SK-N-SH treated with all-trans-retinoic acid at 6 μM for 48 hours (cell line): ENCODE measurements around the gene SEMA3G.

ENCODE experiments used
- ATAC-seq: fragments of 200-7000 bp; cut with Tn5 transposase; 3 replicates; pipeline ENCODE4 v1.9.1; 2020; ENCODE audit warnings: mild to moderate bottlenecking, moderate library complexity
- ARNTL ChIP-seq: fragments of 450-650 bp; formaldehyde crosslinking; IDR thresholded peaks from 2 replicates; pipeline ENCODE4 v1.5.0; 2020; ENCODE audit warnings: low read depth, mild to moderate bottlenecking, moderate library complexity, borderline replicate concordance
- BACH2 ChIP-seq: fragments of 250-450 bp; sonication (Bioruptor Pico); IDR thresholded peaks from 2 replicates; pipeline ENCODE4 v1.9.0; 2021; ENCODE audit warnings: mild to moderate bottlenecking, borderline replicate concordance
- CSDC2 ChIP-seq: fragments of 250-450 bp; sonication (Bioruptor Pico); IDR thresholded peaks from 2 replicates; pipeline ENCODE4 v1.5.0; 2020; ENCODE audit warnings: mild to moderate bottlenecking, moderate library complexity
- ESRRG ChIP-seq: fragments of 250-450 bp; sonication (Bioruptor Pico); IDR thresholded peaks from 2 replicates; pipeline ENCODE4 v1.6.1; 2021; ENCODE audit warnings: mild to moderate bottlenecking
- GLIS3 ChIP-seq: fragments of 250-450 bp; sonication (Bioruptor Pico); IDR thresholded peaks from 2 replicates; pipeline ENCODE4 v1.5.0; 2020; ENCODE audit warnings: mild to moderate bottlenecking, moderate library complexity
- ISL1 ChIP-seq: fragments of 250-450 bp; sonication (Bioruptor Pico); IDR thresholded peaks from 2 replicates; pipeline ENCODE4 v2.1.2; 2022; ENCODE audit warnings: mild to moderate bottlenecking, moderate library complexity
- OSR1 ChIP-seq: fragments of 250-450 bp; sonication (Bioruptor Pico); IDR thresholded peaks from 2 replicates; pipeline ENCODE4 v1.8.0; 2022; ENCODE audit warnings: moderate library complexity, mild to moderate bottlenecking, inconsistent platforms
- PATZ1 ChIP-seq: fragments of 250-450 bp; sonication (Bioruptor Pico); IDR thresholded peaks from 2 replicates; pipeline ENCODE4 v1.8.0; 2020; ENCODE audit warnings: mild to moderate bottlenecking, moderate library complexity, borderline replicate concordance
- RARB ChIP-seq: fragments of 250-450 bp; sonication (Bioruptor Pico); IDR thresholded peaks from 2 replicates; pipeline ENCODE4 v1.8.0; 2021; ENCODE audit warnings: mild to moderate bottlenecking, moderate library complexity
- SNAI2 ChIP-seq: fragments of 250-450 bp; sonication (Bioruptor Pico); IDR thresholded peaks from 2 replicates; pipeline ENCODE4 v1.5.0; 2020; ENCODE audit warnings: mild to moderate bottlenecking, moderate library complexity
- TCF4 ChIP-seq: fragments of 250-450 bp; sonication (Bioruptor Pico); IDR thresholded peaks from 2 replicates; pipeline ENCODE4 v1.8.0; 2021; ENCODE audit warnings: mild to moderate bottlenecking, moderate library complexity, borderline replicate concordance
- TOX ChIP-seq: fragments of 250-450 bp; sonication (Bioruptor Pico); IDR thresholded peaks from 2 replicates; pipeline ENCODE4 v1.8.0; 2021; ENCODE audit warnings: mild to moderate bottlenecking, moderate library complexity, borderline replicate concordance
- ZC3H10 ChIP-seq: fragments of 250-450 bp; sonication (Bioruptor Pico); IDR thresholded peaks from 2 replicates; pipeline ENCODE4 v1.5.1; 2021; ENCODE audit warnings: mild to moderate bottlenecking, moderate library complexity
- ZFP3 ChIP-seq: fragments of 250-450 bp; sonication (Bioruptor Pico); IDR thresholded peaks from 2 replicates; pipeline ENCODE4 v1.5.0; 2020; ENCODE audit warnings: mild to moderate bottlenecking, moderate library complexity
- ZFP30 ChIP-seq: fragments of 450-650 bp; formaldehyde crosslinking; IDR thresholded peaks from 2 replicates; pipeline ENCODE4 v1.5.0; 2022; ENCODE audit warnings: mild to moderate bottlenecking, moderate library complexity
- ZNF565 ChIP-seq: fragments of 450-650 bp; formaldehyde crosslinking; conservative IDR thresholded peaks from 2 replicates; pipeline ENCODE4 v1.5.0; 2020; ENCODE audit warnings: low read depth, mild to moderate bottlenecking, moderate library complexity
- ZNF70 ChIP-seq: fragments of 450-650 bp; formaldehyde crosslinking; IDR thresholded peaks from 2 replicates; pipeline ENCODE4 v1.5.0; 2020; ENCODE audit warnings: mild to moderate bottlenecking, moderate library complexity
- ZNF8 ChIP-seq: fragments of 450-650 bp; formaldehyde crosslinking; IDR thresholded peaks from 2 replicates; pipeline ENCODE4 v1.5.0; 2020; ENCODE audit warnings: mild to moderate bottlenecking, moderate library complexity
- TF ChIP-seq, protein P1 (sequence below): fragments of 250-450 bp; sonication (Bioruptor Pico); IDR thresholded peaks from 2 replicates; pipeline ENCODE4 v1.5.1; 2020; ENCODE audit warnings: low read depth, mild to moderate bottlenecking, moderate library complexity
- TF ChIP-seq, protein P2 (sequence below): fragments of 250-450 bp; sonication (Bioruptor Pico); IDR thresholded peaks from 2 replicates; pipeline ENCODE4 v1.5.1; 2021; ENCODE audit warnings: mild to moderate bottlenecking, moderate library complexity
- TF ChIP-seq, protein P3 (sequence below): fragments of 250-450 bp; sonication (Bioruptor Pico); IDR thresholded peaks from 2 replicates; pipeline ENCODE4 v1.8.0; 2021; ENCODE audit warnings: low read depth, mild to moderate bottlenecking, moderate library complexity, borderline replicate concordance

SEMA3G gene

GRCh38 chr3:52468336-52468735, 23.4 kb upstream of the SEMA3G start:
- ATAC-seq, result no peak
- no peak for TF ChIP-seq OSR1 (CRISPR knock-in tag)
- TF ChIP-seq ZFP3 (CRISPR knock-in tag), result no peak
- no peak for TF ChIP-seq RARB (CRISPR knock-in tag)
- TF ChIP-seq BACH2 (CRISPR knock-in tag), result no peak
- no peak for TF ChIP-seq ZC3H10 (CRISPR knock-in tag)
- TF ChIP-seq, protein P1, sequence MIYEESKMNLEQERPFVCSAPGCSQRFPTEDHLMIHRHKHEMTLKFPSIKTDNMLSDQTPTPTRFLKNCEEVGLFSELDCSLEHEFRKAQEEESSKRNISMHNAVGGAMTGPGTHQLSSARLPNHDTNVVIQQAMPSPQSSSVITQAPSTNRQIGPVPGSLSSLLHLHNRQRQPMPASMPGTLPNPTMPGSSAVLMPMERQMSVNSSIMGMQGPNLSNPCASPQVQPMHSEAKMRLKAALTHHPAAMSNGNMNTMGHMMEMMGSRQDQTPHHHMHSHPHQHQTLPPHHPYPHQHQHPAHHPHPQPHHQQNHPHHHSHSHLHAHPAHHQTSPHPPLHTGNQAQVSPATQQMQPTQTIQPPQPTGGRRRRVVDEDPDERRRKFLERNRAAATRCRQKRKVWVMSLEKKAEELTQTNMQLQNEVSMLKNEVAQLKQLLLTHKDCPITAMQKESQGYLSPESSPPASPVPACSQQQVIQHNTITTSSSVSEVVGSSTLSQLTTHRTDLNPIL, result no peak
- TF ChIP-seq, protein P2, sequence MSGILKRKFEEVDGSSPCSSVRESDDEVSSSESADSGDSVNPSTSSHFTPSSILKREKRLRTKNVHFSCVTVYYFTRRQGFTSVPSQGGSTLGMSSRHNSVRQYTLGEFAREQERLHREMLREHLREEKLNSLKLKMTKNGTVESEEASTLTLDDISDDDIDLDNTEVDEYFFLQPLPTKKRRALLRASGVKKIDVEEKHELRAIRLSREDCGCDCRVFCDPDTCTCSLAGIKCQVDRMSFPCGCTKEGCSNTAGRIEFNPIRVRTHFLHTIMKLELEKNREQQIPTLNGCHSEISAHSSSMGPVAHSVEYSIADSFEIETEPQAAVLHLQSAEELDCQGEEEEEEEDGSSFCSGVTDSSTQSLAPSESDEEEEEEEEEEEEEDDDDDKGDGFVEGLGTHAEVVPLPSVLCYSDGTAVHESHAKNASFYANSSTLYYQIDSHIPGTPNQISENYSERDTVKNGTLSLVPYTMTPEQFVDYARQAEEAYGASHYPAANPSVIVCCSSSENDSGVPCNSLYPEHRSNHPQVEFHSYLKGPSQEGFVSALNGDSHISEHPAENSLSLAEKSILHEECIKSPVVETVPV (CRISPR knock-in tag), result no peak
- TF ChIP-seq, protein P3, sequence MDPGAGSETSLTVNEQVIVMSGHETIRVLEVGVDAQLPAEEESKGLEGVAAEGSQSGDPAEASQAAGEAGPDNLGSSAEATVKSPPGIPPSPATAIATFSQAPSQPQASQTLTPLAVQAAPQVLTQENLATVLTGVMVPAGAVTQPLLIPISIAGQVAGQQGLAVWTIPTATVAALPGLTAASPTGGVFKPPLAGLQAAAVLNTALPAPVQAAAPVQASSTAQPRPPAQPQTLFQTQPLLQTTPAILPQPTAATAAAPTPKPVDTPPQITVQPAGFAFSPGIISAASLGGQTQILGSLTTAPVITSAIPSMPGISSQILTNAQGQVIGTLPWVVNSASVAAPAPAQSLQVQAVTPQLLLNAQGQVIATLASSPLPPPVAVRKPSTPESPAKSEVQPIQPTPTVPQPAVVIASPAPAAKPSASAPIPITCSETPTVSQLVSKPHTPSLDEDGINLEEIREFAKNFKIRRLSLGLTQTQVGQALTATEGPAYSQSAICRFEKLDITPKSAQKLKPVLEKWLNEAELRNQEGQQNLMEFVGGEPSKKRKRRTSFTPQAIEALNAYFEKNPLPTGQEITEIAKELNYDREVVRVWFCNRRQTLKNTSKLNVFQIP (CRISPR knock-in tag), result no peak
- TF ChIP-seq SNAI2 (CRISPR knock-in tag), result no peak
- TF ChIP-seq ARNTL (CRISPR knock-in tag), result no peak
- TF ChIP-seq ISL1, result no peak
- TF ChIP-seq TCF4 (CRISPR knock-in tag), result no peak
- TF ChIP-seq, all 23 proteins: peak for 0

- no peak for TF ChIP-seq PATZ1 (CRISPR knock-in tag)
- no peak for TF ChIP-seq ZNF8 (CRISPR knock-in tag)
- TF ChIP-seq, protein P2 (CRISPR knock-in tag), result no peak
- TF ChIP-seq GLIS3 (CRISPR knock-in tag), result no peak
- no peak for TF ChIP-seq RARB (CRISPR knock-in tag)
- no peak for TF ChIP-seq OSR1 (CRISPR knock-in tag)
- no peak for TF ChIP-seq CSDC2
- TF ChIP-seq ZFP3 (CRISPR knock-in tag), result no peak
- TF ChIP-seq, all 23 proteins: peak for 0
- no peak for ATAC-seq
Measured at GRCh38 chr3:52463416-52463815, 18.5 kb upstream of the SEMA3G start.

GRCh38 chr3:52461874-52462273, 17.0 kb upstream of the SEMA3G start:
- no peak for ATAC-seq
- TF ChIP-seq SNAI2 (CRISPR knock-in tag) (no peak), ZNF8 (CRISPR knock-in tag) (no peak)
- TF ChIP-seq, all 23 proteins: peak for 0

DNA sequence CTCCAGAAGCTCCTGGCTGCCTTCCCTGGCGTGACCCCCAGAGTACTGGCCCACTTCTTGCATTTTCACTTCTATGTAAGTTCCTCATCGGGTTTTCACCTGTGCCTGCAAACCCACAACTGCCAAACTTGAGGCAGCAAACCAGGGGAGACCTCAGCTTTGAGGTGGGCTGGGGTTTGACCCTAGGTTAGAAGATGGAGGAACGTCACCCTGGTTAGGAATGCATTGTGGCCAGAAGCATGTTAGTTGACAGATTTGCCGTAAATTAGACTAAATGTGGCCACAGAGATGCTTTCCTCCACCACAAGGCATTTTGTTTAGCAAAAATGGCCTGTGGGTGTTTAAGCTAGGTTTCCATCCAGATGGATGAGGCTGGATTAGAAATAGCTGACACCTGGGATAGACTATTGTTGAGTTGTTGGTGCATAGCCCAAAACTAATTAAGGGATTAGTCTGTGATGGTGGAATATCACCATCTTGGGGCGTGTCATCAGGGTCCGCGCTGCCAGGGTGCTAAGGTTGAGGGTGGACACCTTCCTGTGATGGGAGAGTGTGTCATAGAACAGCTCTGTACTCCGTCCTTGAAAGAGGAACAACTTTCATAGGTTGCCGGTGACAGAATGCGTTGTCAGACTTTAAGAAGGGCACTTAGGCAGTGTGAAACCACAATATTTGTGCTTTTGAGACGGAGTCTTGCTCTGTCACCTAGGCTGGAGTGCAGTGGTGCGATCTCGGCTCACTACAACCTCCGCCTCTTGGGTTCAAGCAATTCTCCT, 14.1 kb upstream of the SEMA3G start:
- TF ChIP-seq, protein P1, result no peak
- TF ChIP-seq ISL1, result no peak
- TF ChIP-seq ZFP3 (CRISPR knock-in tag), result no peak
- no peak for TF ChIP-seq OSR1 (CRISPR knock-in tag)
- TF ChIP-seq ZNF565 (CRISPR knock-in tag), result no peak
- no peak for TF ChIP-seq ZNF70
- no peak for TF ChIP-seq ZC3H10 (CRISPR knock-in tag)
- no peak for TF ChIP-seq GLIS3 (CRISPR knock-in tag)
- TF ChIP-seq, protein P3 (CRISPR knock-in tag), result no peak
- TF ChIP-seq RARB (CRISPR knock-in tag), result no peak
- TF ChIP-seq TCF4 (CRISPR knock-in tag), result no peak
- no peak for TF ChIP-seq PATZ1 (CRISPR knock-in tag)
- no peak for TF ChIP-seq ESRRG (CRISPR knock-in tag)
- no peak for TF ChIP-seq CSDC2
- TF ChIP-seq ZFP30 (CRISPR knock-in tag), result no peak
- no peak for TF ChIP-seq TOX
- TF ChIP-seq ZNF8 (CRISPR knock-in tag), result no peak
- ATAC-seq, result no peak
